Esophagus muscularis mucosa (tissue), 4 donors: Measurements from ENCODE around the gene MAPK12. TPM values are rescaled to one million over a fixed set of nuclear protein-coding genes. Genes with fewer than 3 reads are reported as not detected.

Source experiments
- DNase-seq: peaks from one replicate; pipeline ENCODE4 v3.0.0-alpha.2; 2017; ENCODE audit errors: extremely low spot score
- H3K27ac ChIP-seq, 4 donors: fragments of 200-600 bp; sonication (generic); replicated peaks in 1 of 4; 1 replicate in 3 of 4; 2 replicates in 1 of 4; pipeline ENCODE4 v1.5.1; 2016 to 2019; ENCODE audit warnings: mild to moderate bottlenecking in 1 of 4
- H3K27me3 ChIP-seq, 4 donors: fragments of 200-600 bp; sonication (generic); one replicate each; pipeline versions ENCODE4 v1.5.1 to v1.6.0; 2016 to 2019
- H3K36me3 ChIP-seq, 4 donors: fragments of 200-600 bp; sonication (generic); one replicate each; pipeline ENCODE4 v1.5.1; 2016 to 2019
- H3K4me1 ChIP-seq, 4 donors: fragments of 200-600 bp; sonication (generic); one replicate each; pipeline ENCODE4 v1.5.1; 2016 to 2019
- H3K4me3 ChIP-seq, 4 donors: fragments of 200-600 bp; sonication (generic); 1 replicate in 2 of 4; 2 replicates in 2 of 4; pipeline ENCODE4 v1.5.1; 2016 to 2019; ENCODE audit warnings: mild to moderate bottlenecking in 4 of 4, moderate library complexity in 1 of 4
- H3K9me3 ChIP-seq, 4 donors: fragments of 200-600 bp; sonication (generic); 1 replicate in 3 of 4; 2 replicates in 1 of 4; pipeline ENCODE4 v1.5.1; 2016 to 2019
- CTCF ChIP-seq, 3 experiments: fragments of 200-600 bp in 2 of 3; fragments of 450-650 bp in 1 of 3; sonication (generic) in 2 of 3; IDR thresholded peaks; one replicate each; pipeline ENCODE4 v1.5.1; 2017 to 2019; ENCODE audit warnings: antibody characterized with exemption in 3 of 3, mild to moderate bottlenecking in 2 of 3, moderate library complexity in 1 of 3
- EP300 ChIP-seq: sonication (generic); formaldehyde crosslinking; IDR thresholded peaks from one replicate; pipeline ENCODE4 v1.6.1; 2017; ENCODE audit warnings: antibody characterized with exemption
- POLR2A ChIP-seq: fragments of 450-650 bp; IDR thresholded peaks from one replicate; pipeline ENCODE4 v1.6.1; 2017; ENCODE audit warnings: antibody characterized with exemption, moderate library complexity, mild to moderate bottlenecking, low read depth
- POLR2AphosphoS5 ChIP-seq, 2 donors: sonication (generic); formaldehyde crosslinking; IDR thresholded peaks; one replicate each; pipeline ENCODE4 v1.6.1; 2017; ENCODE audit warnings: antibody characterized with exemption in 2 of 2
- WGBS: methylation state at CpG from one replicate; pipeline ENCODE4 v1.1.5; 2018; 5-methylcytosine and 5-hydroxymethylcytosine counted together
- intact Hi-C: fragments of 100-400 bp; cut with DNase I; formaldehyde crosslinking; loops from one replicate; pipeline ENCODE4 v1.15.1; 2023
- total RNA-seq, 4 donors: library from RNA; depleted of rRNA; stranded (reverse); fragments of >200 nt; gene quantifications; one replicate each; pipeline versions ENCODE4 v1.1.0 to v1.2.1, GENCODE V29; 2016

The MAPK12 gene
- total RNA-seq, 4 donors from 2014 or later, result 5.8 to 22.9 (median 16.1) TPM

GRCh38 chr22:50236731-50237409 lies 24.6 kb downstream of the MAPK12 start:
- Histone ChIP-seq H3K4me1 (peaks cover 15 to 23% (median 16%) of the 10 kb centered on the region in 4 donors), H3K27me3 (no peaks in the 10 kb centered on the region), H3K27ac (no peak overlapping the region), H3K36me3 (peaks cover 14 to 70% (median 54%) of the 10 kb centered on the region in 4 donors), H3K9me3 (no peaks in the 10 kb centered on the region), H3K4me3 (no peak overlapping the region)
- WGBS, result 75% methylated on average over 10 of the region's 11 CpGs
- TF ChIP-seq POLR2AphosphoS5 (IDR thresholded peaks at IDR 0.05), result no peak
- peak in 1 of 3 experiments; percentile 9 for TF ChIP-seq CTCF (IDR thresholded peaks at IDR 0.05)
- no peak for DNase-seq
- intact Hi-C loops, result no loop called here

GRCh38 chr22:50233223-50233622 lies 28.3 kb downstream of the MAPK12 start:
- intact Hi-C loops, result no loop called here
- WGBS, result 94% methylated on average over 13 of the region's 18 CpGs
- TF ChIP-seq EP300 (no peak), POLR2AphosphoS5 (IDR thresholded peaks at IDR 0.05) (no peak), CTCF (IDR thresholded peaks at IDR 0.05) (no peak), POLR2A (no peak)
- Histone ChIP-seq H3K27me3 (no peaks in the 10 kb centered on the region), H3K4me3 (no peak overlapping the region), H3K36me3 (peaks cover 29 to 75% (median 56%) of the 10 kb centered on the region in 4 donors), H3K27ac (no peak overlapping the region), H3K9me3 (no peaks in the 10 kb centered on the region), H3K4me1 (no peaks in the 10 kb centered on the region)
- no peak for DNase-seq

GRCh38 chr22:50232481-50233151 lies 28.9 kb downstream of the MAPK12 start:
- intact Hi-C loops, result no loop called here
- no peaks in the 10 kb centered on the region for H3K9me3 ChIP-seq
- H3K27me3 ChIP-seq, result no peaks in the 10 kb centered on the region
- peaks cover 24 to 75% (median 59%) of the 10 kb centered on the region in 4 donors for H3K36me3 ChIP-seq
- no peak for DNase-seq
- no peaks in the 10 kb centered on the region for H3K4me1 ChIP-seq
- 91% methylated on average over 20 of the region's 20 CpGs for WGBS
- no peak for TF ChIP-seq POLR2AphosphoS5 (IDR thresholded peaks at IDR 0.05)
- H3K4me3 ChIP-seq, result no peak overlapping the region
- no peak overlapping the region for H3K27ac ChIP-seq

GRCh38 chr22:50229370-50229769 lies 32.1 kb downstream of the MAPK12 start:
- H3K36me3 ChIP-seq, result peaks cover 35 to 89% (median 78%) of the 10 kb centered on the region in 4 donors
- H3K27ac ChIP-seq, result no peak overlapping the region
- DNase-seq, result no peak
- 93% methylated on average over 16 of the region's 16 CpGs for WGBS
- H3K4me1 ChIP-seq, result no peaks in the 10 kb centered on the region
- intact Hi-C loops, result no loop called here
- no peaks in the 10 kb centered on the region for H3K27me3 ChIP-seq
- no peak overlapping the region for H3K4me3 ChIP-seq
- no peak for TF ChIP-seq POLR2AphosphoS5 (IDR thresholded peaks at IDR 0.05)
- TF ChIP-seq CTCF (IDR thresholded peaks at IDR 0.05), result no peak
- TF ChIP-seq POLR2A, result no peak
- TF ChIP-seq EP300, result no peak
- no peaks in the 10 kb centered on the region for H3K9me3 ChIP-seq

GRCh38 chr22:50228366-50228765 lies 33.1 kb downstream of the MAPK12 start:
- Histone ChIP-seq H3K27me3 (no peaks in the 10 kb centered on the region), H3K4me3 (no peak overlapping the region), H3K9me3 (no peaks in the 10 kb centered on the region), H3K27ac (no peak overlapping the region), H3K4me1 (no peaks in the 10 kb centered on the region), H3K36me3 (peaks cover 43 to 94% (median 85%) of the 10 kb centered on the region in 4 donors)
- TF ChIP-seq CTCF (IDR thresholded peaks at IDR 0.05) (no peak), EP300 (no peak), POLR2AphosphoS5 (IDR thresholded peaks at IDR 0.05) (no peak), POLR2A (no peak)
- 90% methylated on average over 6 of the region's 9 CpGs for WGBS
- no peak for DNase-seq
- intact Hi-C loops, result no loop called here
